B cell (primary cell): Measurements from ENCODE around the gene DLAT.

Experiments
- CTCF ChIP-seq: fragments of 200-600 bp; IDR thresholded peaks from one replicate; pipeline ENCODE4 v1.8.0; 2022; ENCODE audit warnings: antibody characterized with exemption, mild to moderate bottlenecking
- EZH2 ChIP-seq: IDR thresholded peaks from 2 replicates; pipeline ENCODE4 v1.6.1; 2012; ENCODE audit warnings: borderline replicate concordance, low read depth, mild to moderate bottlenecking, moderate library complexity, low read length; ENCODE audit not compliant: insufficient read depth, poor library complexity, severe bottlenecking

- TF ChIP-seq CTCF (no peak), EZH2 (no peak)
These were observed 19.6 kb upstream of the DLAT start for GRCh38 chr11:112005422-112006094.
